ENCODE data around the gene FRAT2.

- TF ChIP-seq CTCF (IDR thresholded peaks at IDR 0.05) = no peak
- no peak for TF ChIP-seq POLR2AphosphoS5 (IDR thresholded peaks at IDR 0.05; ENCODE audit: low read depth, low read length)
Measured at GRCh38 chr10:97367126-97367649, 32.7 kb upstream of the FRAT2 start.
